CD4-positive, CD25-positive, alpha-beta regulatory T cell (primary cell): ENCODE data around the gene FXYD2. TPM values are rescaled to one million over a fixed set of nuclear protein-coding genes. Genes with fewer than 3 reads are reported as not detected.

ENCODE experiments used
- ATAC-seq, 2 donors: fragments of 150-1000 bp; cut with Tn5 transposase; one replicate each; pipeline ENCODE4 v1.10.0; 2021; ENCODE audit warnings: low read depth in 2 of 2, moderate number of reproducible peaks in 2 of 2, moderate library complexity in 1 of 2
- DNase-seq, 3 donors: peaks; one replicate each; pipeline versions ENCODE4 v3.0.0 to v3.0.0-alpha.2; 2012 to 2022; ENCODE audit warnings: mixed read lengths in 1 of 3
- H3K27ac ChIP-seq: one replicate; pipeline ENCODE4 v1.7.0; 2013; ENCODE audit warnings: mild to moderate bottlenecking, low read length; ENCODE audit not compliant: insufficient read depth, poor library complexity, severe bottlenecking
- H3K27me3 ChIP-seq: one replicate; pipeline ENCODE4 v1.7.0; 2013; ENCODE audit warnings: low read length; ENCODE audit not compliant: control insufficient read depth, insufficient read depth
- H3K36me3 ChIP-seq: one replicate; pipeline ENCODE4 v1.7.0; 2013; ENCODE audit warnings: mild to moderate bottlenecking, low read length, moderate library complexity; ENCODE audit not compliant: control insufficient read depth, insufficient read depth
- H3K4me1 ChIP-seq: 2 replicates; pipeline ENCODE4 v1.7.0; 2013; ENCODE audit warnings: mild to moderate bottlenecking, low read length; ENCODE audit not compliant: insufficient read depth, control insufficient read depth, poor library complexity, severe bottlenecking
- H3K4me3 ChIP-seq: one replicate; pipeline ENCODE4 v1.7.0; 2013; ENCODE audit warnings: low read depth, mild to moderate bottlenecking, low read length, moderate library complexity
- H3K9me3 ChIP-seq, 2 experiments: 1 replicate in 1 of 2; 2 replicates in 1 of 2; pipeline ENCODE4 v1.7.0; 2013; ENCODE audit warnings: low read length in 2 of 2, mild to moderate bottlenecking in 1 of 2, moderate library complexity in 1 of 2; ENCODE audit not compliant: control insufficient read depth in 2 of 2
- H3K27ac Mint-ChIP-seq, 3 donors: one replicate each; pipeline ENCODE4 v1.8.0; 2020 to 2022; ENCODE audit warnings: mild to moderate bottlenecking in 3 of 3, mixed read lengths in 3 of 3, moderate library complexity in 2 of 3
- H3K27me3 Mint-ChIP-seq: one replicate; pipeline ENCODE4 v1.8.0; 2022; ENCODE audit warnings: mild to moderate bottlenecking, mixed read lengths
- H3K36me3 Mint-ChIP-seq: one replicate; pipeline ENCODE4 v1.8.0; 2020; ENCODE audit warnings: mixed read lengths
- H3K4me1 Mint-ChIP-seq, 4 donors: one replicate each; pipeline ENCODE4 v1.8.0; 2020 to 2022; ENCODE audit warnings: mixed read lengths in 4 of 4, mild to moderate bottlenecking in 1 of 4
- H3K4me3 Mint-ChIP-seq, 4 donors: one replicate each; pipeline ENCODE4 v1.8.0; 2020 to 2022; ENCODE audit warnings: mild to moderate bottlenecking in 4 of 4, mixed read lengths in 4 of 4, moderate library complexity in 3 of 4
- H3K9me3 Mint-ChIP-seq, 7 donors: one replicate each; pipeline ENCODE4 v1.8.0; 2020 to 2022; ENCODE audit warnings: mixed read lengths in 7 of 7, mild to moderate bottlenecking in 3 of 7, moderate library complexity in 2 of 7
- polyA plus RNA-seq, 4 donors: library from polyadenylated mRNA; unstranded; fragments of 300-500 nt; fragmentation: Illumina TruSeq; gene quantifications; one replicate each; pipeline ENCODE4 v1.2.3, GENCODE V29; 2021
- total RNA-seq: library from RNA; stranded (reverse); gene quantifications from one replicate; pipeline ENCODE4 v1.2.3, GENCODE V29; 2022

Gene FXYD2
- total and polyA plus RNA-seq, 5 donors from 2014 or later: 4.0 to 88.9 (median 71.8) TPM

DNA sequence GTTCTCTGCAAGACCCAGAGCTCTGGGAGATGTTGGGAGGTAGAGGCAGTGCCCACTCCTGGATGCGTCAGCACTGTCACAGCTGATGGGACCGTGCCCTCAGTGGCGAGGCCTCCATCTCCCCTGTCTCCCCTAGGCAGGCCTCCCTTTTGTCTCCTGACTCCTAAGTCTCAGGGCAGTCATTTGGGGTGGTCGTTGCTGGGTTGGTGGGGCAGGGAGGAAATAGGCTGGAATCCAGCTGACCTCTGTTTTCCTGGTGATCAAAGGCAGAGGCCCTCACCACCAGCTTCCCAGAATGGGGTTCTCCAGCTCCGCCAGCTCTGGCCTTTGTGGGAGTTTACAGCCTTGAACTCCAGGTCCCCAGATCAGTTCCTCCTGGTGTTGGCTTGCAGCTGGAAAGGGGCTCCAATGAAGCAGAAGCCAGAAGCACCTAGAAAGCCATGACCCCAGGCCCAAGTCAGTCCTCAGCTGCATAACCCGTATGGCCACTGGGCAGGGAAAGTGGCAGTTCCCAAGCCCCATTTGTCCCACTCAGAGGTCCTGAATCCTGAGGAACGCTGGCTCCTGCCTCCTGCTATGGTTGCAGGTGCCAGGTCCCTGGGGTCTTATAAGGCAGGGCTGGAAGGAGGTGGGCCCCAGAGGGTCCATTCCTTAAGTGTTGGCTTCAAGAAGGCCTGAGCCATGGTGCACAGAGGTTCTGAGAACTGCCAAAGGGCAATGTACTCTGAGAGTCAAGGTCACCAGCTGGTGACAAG lies 7.3 kb upstream of the FXYD2 start:
- DNase-seq: no peak
- H3K27me3 Mint-ChIP-seq: no peaks in the 10 kb centered on the region
- H3K9me3 Mint-ChIP-seq: no peaks in the 10 kb centered on the region
- Histone ChIP-seq H3K36me3 (no peaks in the 10 kb centered on the region), H3K4me1 (peaks cover 37% of the 10 kb centered on the region), H3K4me3 (no peak overlapping the region), H3K27me3 (no peaks in the 10 kb centered on the region), H3K27ac (no peak overlapping the region), H3K9me3 (no peaks in the 10 kb centered on the region)
- peak overlapping the region in 2 of 3 donors; percentile 43 to 89 for H3K27ac Mint-ChIP-seq
- peaks cover 0 to 46% (median 18%) of the 10 kb centered on the region in 4 donors for H3K4me1 Mint-ChIP-seq
- no peaks in the 10 kb centered on the region for H3K36me3 Mint-ChIP-seq
- peak overlapping the region in 1 of 4 donors; percentile 78 for H3K4me3 Mint-ChIP-seq
- ATAC-seq: no peak

DNA sequence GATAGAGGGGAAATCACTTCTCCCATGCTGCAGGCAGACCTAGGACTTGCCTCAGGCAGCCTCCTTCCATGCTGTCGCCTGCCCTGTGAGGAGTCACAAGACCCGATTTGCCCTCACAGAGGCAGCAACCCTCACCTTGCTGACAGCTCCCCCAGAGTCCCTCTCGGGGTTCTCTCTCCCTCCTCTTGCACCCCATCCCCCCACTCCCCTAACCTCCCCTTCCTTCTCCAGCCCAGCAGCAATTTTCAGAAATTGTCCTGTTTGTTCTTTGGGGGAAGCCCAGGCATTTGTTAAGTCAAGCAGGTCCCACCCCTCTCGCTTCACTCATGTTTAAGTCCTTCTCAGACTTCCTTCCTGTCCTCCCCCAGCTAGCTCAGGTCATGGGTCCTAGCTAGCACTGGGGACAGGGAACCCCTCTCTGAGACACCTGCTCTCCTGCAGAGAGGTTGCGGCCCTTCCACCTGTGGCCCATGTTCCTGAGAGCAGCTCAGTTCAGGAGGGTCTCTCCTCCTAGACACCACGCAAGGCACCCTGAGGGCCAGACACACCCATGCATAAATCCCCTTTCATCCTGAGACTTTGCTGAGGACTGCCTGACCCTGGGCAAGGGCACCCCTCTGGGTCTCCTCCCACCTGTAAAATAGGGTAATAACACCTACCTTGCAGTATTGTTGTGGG lies 6.3 kb upstream of the FXYD2 start:
- H3K36me3 ChIP-seq: no peaks in the 10 kb centered on the region
- peak overlapping the region; percentile 81 to 89 (median 83) for H3K27ac Mint-ChIP-seq
- no peak overlapping the region for H3K4me3 ChIP-seq
- peak in 1 of 3 donors; percentile 65 for DNase-seq
- no peak overlapping the region for H3K27ac ChIP-seq
- no peaks in the 10 kb centered on the region for H3K36me3 Mint-ChIP-seq
- no peaks in the 10 kb centered on the region for H3K9me3 ChIP-seq
- no peaks in the 10 kb centered on the region for H3K9me3 Mint-ChIP-seq
- peaks cover 0 to 56% (median 23%) of the 10 kb centered on the region in 4 donors for H3K4me1 Mint-ChIP-seq
- peaks cover 38% of the 10 kb centered on the region for H3K4me1 ChIP-seq
- no peaks in the 10 kb centered on the region for H3K27me3 Mint-ChIP-seq
- ATAC-seq: no peak
- H3K27me3 ChIP-seq: no peaks in the 10 kb centered on the region
- H3K4me3 Mint-ChIP-seq: peak overlapping the region; percentile 31 to 78 (median 64)

DNA sequence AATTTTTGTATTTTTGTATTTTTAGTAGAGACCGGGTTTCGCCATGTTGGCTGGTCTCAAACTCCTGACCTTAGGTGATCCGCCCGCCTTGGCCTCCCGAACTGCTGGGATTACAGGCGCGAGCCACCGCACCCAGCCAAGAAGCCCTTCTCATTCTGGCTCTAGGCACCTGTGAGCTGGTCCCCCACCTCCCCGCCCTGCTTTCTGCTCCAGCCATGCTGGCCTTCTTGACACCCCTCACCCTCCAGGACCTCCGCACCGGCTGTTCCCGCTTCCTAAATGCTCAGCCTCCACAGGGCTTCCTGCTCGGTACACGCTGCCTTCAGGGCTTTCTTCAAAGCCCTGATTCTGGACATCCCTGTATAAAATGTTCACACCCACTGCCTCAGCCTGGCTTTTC lies 5.5 kb upstream of the FXYD2 start:
- Histone ChIP-seq H3K27ac (no peak overlapping the region), H3K4me1 (peaks cover 40% of the 10 kb centered on the region), H3K27me3 (no peaks in the 10 kb centered on the region), H3K9me3 (no peaks in the 10 kb centered on the region), H3K4me3 (no peak overlapping the region), H3K36me3 (no peaks in the 10 kb centered on the region)
- peak overlapping the region; percentile 38 to 89 (median 83) for H3K27ac Mint-ChIP-seq
- H3K36me3 Mint-ChIP-seq: no peaks in the 10 kb centered on the region
- no peaks in the 10 kb centered on the region for H3K9me3 Mint-ChIP-seq
- DNase-seq (no peak), ATAC-seq (no peak)
- peak overlapping the region in 2 of 4 donors; percentile 19 to 78 for H3K4me3 Mint-ChIP-seq
- peaks cover 0 to 63% (median 25%) of the 10 kb centered on the region in 4 donors for H3K4me1 Mint-ChIP-seq
- no peaks in the 10 kb centered on the region for H3K27me3 Mint-ChIP-seq

DNA sequence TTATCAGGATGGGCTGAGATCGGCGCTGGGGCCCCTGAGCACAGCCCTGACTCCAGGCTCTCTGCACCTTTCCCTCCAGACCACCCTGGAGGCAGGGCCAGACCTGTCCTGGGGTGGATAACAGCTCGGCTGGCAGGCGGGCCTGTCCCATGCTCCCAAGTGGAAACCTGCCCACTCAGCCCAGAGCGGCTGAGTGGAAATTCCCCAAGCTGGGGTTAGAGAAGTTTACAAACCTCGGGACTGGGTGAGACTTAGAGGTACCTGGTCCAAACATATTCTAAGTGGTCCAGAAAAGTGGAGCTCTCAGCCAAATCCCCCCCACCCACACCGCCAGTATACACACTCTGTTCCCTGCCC lies 4.8 kb upstream of the FXYD2 start:
- Mint-ChIP-seq H3K27me3 (no peaks in the 10 kb centered on the region), H3K9me3 (no peaks in the 10 kb centered on the region), H3K36me3 (no peaks in the 10 kb centered on the region), H3K27ac (peak overlapping the region in 2 of 3 donors; percentile 31 to 38), H3K4me1 (peaks cover 0 to 71% (median 26%) of the 10 kb centered on the region in 4 donors), H3K4me3 (no peak overlapping the region)
- H3K27me3 ChIP-seq: no peaks in the 10 kb centered on the region
- ATAC-seq (no peak), DNase-seq (no peak)
- no peak overlapping the region for H3K4me3 ChIP-seq
- H3K9me3 ChIP-seq: no peaks in the 10 kb centered on the region
- H3K27ac ChIP-seq: no peak overlapping the region
- no peaks in the 10 kb centered on the region for H3K36me3 ChIP-seq
- peaks cover 41% of the 10 kb centered on the region for H3K4me1 ChIP-seq

DNA sequence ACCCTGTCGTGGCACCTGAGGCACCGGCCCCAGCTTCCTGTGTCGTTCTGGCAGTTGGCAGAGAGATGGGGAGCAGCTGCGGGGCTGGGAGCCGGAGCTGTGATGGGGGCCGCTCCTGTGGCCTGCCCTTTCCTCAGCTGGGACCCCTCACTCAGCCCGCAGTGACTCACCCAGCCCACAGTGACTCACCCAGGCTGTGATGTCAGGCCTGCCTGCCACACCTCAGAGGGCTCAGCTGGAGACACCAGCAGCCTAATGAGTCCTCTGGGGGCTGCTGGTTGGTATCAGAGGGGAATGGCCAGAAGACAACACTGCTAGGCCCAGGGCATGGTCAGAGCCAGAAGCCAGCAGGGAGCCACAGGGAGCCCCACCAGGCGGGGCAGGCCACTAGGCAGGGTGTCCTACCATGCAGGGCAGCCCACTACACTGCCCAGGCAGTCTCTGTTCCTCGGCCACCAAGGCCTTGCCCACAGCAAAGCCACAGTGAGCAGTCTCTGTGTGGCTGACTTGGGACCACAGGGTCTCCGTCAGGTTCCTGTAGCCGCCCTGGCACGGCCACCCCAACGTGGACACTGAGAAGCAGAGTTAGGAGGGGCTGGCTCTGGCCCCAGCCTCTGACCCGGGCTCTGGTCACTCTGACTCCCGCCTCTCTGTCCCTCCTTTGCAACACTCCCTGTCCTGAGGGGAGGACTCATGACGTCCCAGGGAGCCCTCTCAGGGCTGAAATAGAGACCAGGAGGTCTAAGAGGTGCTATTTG lies 4.2 kb upstream of the FXYD2 start:
- peak overlapping the region in 1 of 4 donors; percentile 41 for H3K4me3 Mint-ChIP-seq

DNA sequence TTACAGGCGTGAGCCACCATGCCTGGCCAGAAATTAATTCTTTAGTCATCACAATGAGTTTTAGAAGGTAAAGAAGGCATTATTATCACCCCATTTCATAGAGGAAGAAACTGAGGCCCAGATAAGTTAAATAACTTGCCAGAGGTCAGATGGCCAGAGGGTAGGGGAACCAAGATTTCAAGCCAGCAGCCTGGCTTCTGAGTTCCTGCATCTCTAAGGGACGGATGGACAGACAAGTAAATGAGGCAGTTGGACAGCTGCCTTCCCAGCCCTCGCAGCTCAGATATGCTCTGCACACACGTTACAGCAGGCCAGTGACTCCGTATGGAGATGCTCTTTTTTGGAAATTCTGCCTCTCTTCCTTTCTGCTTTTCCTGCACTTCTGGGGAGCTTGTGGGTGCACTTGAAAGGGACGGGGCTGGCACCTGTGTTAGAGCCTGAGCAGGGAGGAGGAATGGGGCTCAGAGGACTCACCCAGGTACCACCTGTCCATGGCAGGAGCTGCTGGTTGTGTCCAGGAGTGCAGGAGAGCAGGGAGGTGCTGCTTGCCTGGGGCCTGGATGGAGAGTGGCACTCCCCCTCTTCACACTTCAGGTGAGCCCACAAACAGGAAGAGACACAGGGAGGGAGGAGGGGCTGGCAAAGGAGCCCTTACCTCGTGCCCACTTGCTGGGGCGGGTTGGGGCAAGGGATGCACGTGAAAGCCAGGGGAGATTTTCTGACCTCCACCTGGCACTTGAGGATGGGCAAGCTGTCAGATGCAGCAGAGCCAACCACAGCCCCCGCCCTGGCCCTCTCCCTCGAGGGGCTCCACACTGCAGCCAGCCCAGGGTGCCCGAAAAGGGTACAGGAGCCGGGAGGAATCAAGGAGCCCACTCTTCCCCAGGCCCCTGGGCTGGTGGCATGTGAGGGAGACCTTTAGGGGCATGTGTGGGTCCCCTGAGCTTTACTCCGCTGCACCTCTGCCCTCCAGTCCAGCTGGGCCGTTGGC lies 3.3 kb upstream of the FXYD2 start:
- peak in 2 of 3 donors; percentile 36 to 57 for DNase-seq
- Mint-ChIP-seq H3K4me3 (peak overlapping the region; percentile 34 to 81 (median 80)), H3K4me1 (peaks cover 5 to 86% (median 33%) of the 10 kb centered on the region in 4 donors)

More for the DNA sequence above, 4.2 kb upstream of the FXYD2 start:
- H3K27me3 Mint-ChIP-seq: no peaks in the 10 kb centered on the region
- no peaks in the 10 kb centered on the region for H3K9me3 ChIP-seq
- no peaks in the 10 kb centered on the region for H3K36me3 ChIP-seq
- peaks cover 0 to 76% (median 28%) of the 10 kb centered on the region in 4 donors for H3K4me1 Mint-ChIP-seq
- DNase-seq: peak; percentile 26 to 68 (median 45)
- peak overlapping the region; percentile 62 for H3K27ac ChIP-seq
- peak overlapping the region; percentile 80 to 88 (median 85) for H3K27ac Mint-ChIP-seq
- ATAC-seq: peak; percentile 96 to 98
- H3K36me3 Mint-ChIP-seq: no peaks in the 10 kb centered on the region
- H3K4me1 ChIP-seq: peaks cover 47% of the 10 kb centered on the region
- no peaks in the 10 kb centered on the region for H3K27me3 ChIP-seq
- no peaks in the 10 kb centered on the region for H3K9me3 Mint-ChIP-seq
- no peak overlapping the region for H3K4me3 ChIP-seq

More for the DNA sequence above, 3.3 kb upstream of the FXYD2 start:
- Histone ChIP-seq H3K4me3 (no peak overlapping the region), H3K36me3 (no peaks in the 10 kb centered on the region), H3K27me3 (no peaks in the 10 kb centered on the region), H3K27ac (peak overlapping the region; percentile 62), H3K4me1 (peaks cover 56% of the 10 kb centered on the region), H3K9me3 (no peaks in the 10 kb centered on the region)
- H3K27ac Mint-ChIP-seq: peak overlapping the region; percentile 85 to 88 (median 86)
- no peaks in the 10 kb centered on the region for H3K27me3 Mint-ChIP-seq
- ATAC-seq: peak; percentile 26 to 30
- no peaks in the 10 kb centered on the region for H3K36me3 Mint-ChIP-seq
- no peaks in the 10 kb centered on the region for H3K9me3 Mint-ChIP-seq
